Sigmoid colon (tissue), 7 donors: Measurements from ENCODE around the gene ZNF439. TPM values are rescaled to one million over a fixed set of nuclear protein-coding genes. Genes with fewer than 3 reads are reported as not detected.
"Not testable (repeated sequence)": the region's sequence is repeated elsewhere in the genome, so short reads cannot be mapped to it uniquely, and the experiment has no call there.

Source experiments
- DNase-seq: peaks from one replicate; pipeline ENCODE4 v3.0.0-alpha.2; 2019
- H3K27ac ChIP-seq, 4 donors: fragments of 200-600 bp; sonication (generic); one replicate each; pipeline ENCODE4 v1.5.1; 2016 to 2019; ENCODE audit warnings: mild to moderate bottlenecking in 1 of 4
- H3K27me3 ChIP-seq, 3 donors: fragments of 200-600 bp; sonication (generic); one replicate each; pipeline ENCODE4 v1.5.1; 2019; ENCODE audit warnings: mild to moderate bottlenecking in 1 of 3
- H3K36me3 ChIP-seq, 4 donors: fragments of 200-600 bp; sonication (generic); one replicate each; pipeline ENCODE4 v1.5.1; 2016 to 2019
- H3K4me1 ChIP-seq, 4 donors: fragments of 200-600 bp; sonication (generic); one replicate each; pipeline ENCODE4 v1.5.1; 2017 to 2019
- H3K4me3 ChIP-seq, 4 donors: fragments of 200-600 bp; sonication (generic); one replicate each; pipeline ENCODE4 v1.5.1; 2017 to 2019; ENCODE audit warnings: mild to moderate bottlenecking in 2 of 4, moderate library complexity in 1 of 4
- H3K9me3 ChIP-seq, 4 donors: fragments of 200-600 bp in 3 of 4; sonication (generic) in 3 of 4; one replicate each; pipeline versions ENCODE4 v1.5.1 to v1.6.1; 2013 to 2019
- CTCF ChIP-seq, 4 experiments: fragments of 450-650 bp in 3 of 4; fragments of 200-600 bp in 1 of 4; IDR thresholded peaks; one replicate each; pipeline ENCODE4 v1.5.1; 2016 to 2019; ENCODE audit warnings: antibody characterized with exemption in 4 of 4, mild to moderate bottlenecking in 3 of 4, moderate library complexity in 2 of 4
- EP300 ChIP-seq, 4 donors: sonication (generic); formaldehyde crosslinking; IDR thresholded peaks; one replicate each; pipeline ENCODE4 v1.6.1; 2017; ENCODE audit warnings: antibody characterized with exemption in 4 of 4
- POLR2A ChIP-seq, 2 donors: fragments of 450-650 bp; IDR thresholded peaks; one replicate each; pipeline ENCODE4 v1.6.1; 2016; ENCODE audit warnings: antibody characterized with exemption in 2 of 2, mild to moderate bottlenecking in 2 of 2, moderate library complexity in 2 of 2
- POLR2AphosphoS5 ChIP-seq, 4 donors: sonication (generic); formaldehyde crosslinking; IDR thresholded peaks; one replicate each; pipeline ENCODE4 v1.6.1; 2017; ENCODE audit warnings: antibody characterized with exemption in 4 of 4
- WGBS, 2 donors: extraction: QIAGEN DNeasy Blood & Tissue Kit; methylation state at CpG; one replicate each; pipeline ENCODE4 v1.1.7; 2013; 5-methylcytosine and 5-hydroxymethylcytosine counted together
- intact Hi-C: fragments of 100-400 bp; cut with DNase I; formaldehyde crosslinking; loops from one replicate; pipeline ENCODE4 v1.15.1; 2023
- polyA plus RNA-seq, 3 donors: library from polyadenylated mRNA; stranded (reverse); fragments of 200-250 nt; gene quantifications; one replicate each; pipeline ENCODE4 v1.2.3, GENCODE V29; 2013
- total RNA-seq, 4 donors: library from RNA; depleted of rRNA; stranded (reverse); fragments of >200 nt; gene quantifications; one replicate each; pipeline ENCODE4 v1.1.0, GENCODE V29; 2016
- donor health status: healthy with polysubstance abuse.
- donor health status: Bipolar disorder and iron deficiency.
- donor health status: healthy.

ZNF439 gene
- total and polyA plus RNA-seq, 7 donors, result 2.4 to 8.6 (median 5.4) TPM

GRCh38 chr19:11890634-11891033 is 42.1 kb downstream of the ZNF439 start:
- no peaks in the 10 kb centered on the region for H3K9me3 ChIP-seq
- no peaks in the 10 kb centered on the region for H3K27me3 ChIP-seq
- WGBS, 2 donors, result 81 to 96% methylated on average over 5 of the region's 5 CpGs
- intact Hi-C loops, result no loop called here
- TF ChIP-seq CTCF (IDR thresholded peaks at IDR 0.05) (no peak), EP300 (IDR thresholded peaks at IDR 0.05) (peak in 1 of 4 donors; percentile 30), POLR2A (IDR thresholded peaks at IDR 0.05) (no peak), POLR2AphosphoS5 (IDR thresholded peaks at IDR 0.05) (peak; percentile 42 to 79 (median 58))
- H3K4me1 ChIP-seq, result peaks cover 0 to 40% (median 37%) of the 10 kb centered on the region in 4 donors
- H3K27ac ChIP-seq, result peak overlapping the region in 3 of 4 donors; percentile 61 to 72 (median 62)
- H3K36me3 ChIP-seq, result peaks cover 0 to 5% (median 0%) of the 10 kb centered on the region in 4 donors
- no peak overlapping the region for H3K4me3 ChIP-seq
- no peak for DNase-seq

GRCh38 chr19:11894851-11895250 is 46.3 kb downstream of the ZNF439 start:
- H3K36me3 ChIP-seq, result peaks cover 0 to 5% (median 0%) of the 10 kb centered on the region in 4 donors
- H3K4me3 ChIP-seq, result no peak overlapping the region
- 97 to 98% methylated on average over 6 of the region's 6 CpGs for WGBS, 2 donors
- H3K9me3 ChIP-seq, result peaks cover 0 to 4% (median under 1%) of the 10 kb centered on the region in 4 donors
- H3K4me1 ChIP-seq, result peaks cover 0 to 17% (median 15%) of the 10 kb centered on the region in 4 donors
- no peak for TF ChIP-seq POLR2A (IDR thresholded peaks at IDR 0.05)
- no peak for TF ChIP-seq CTCF (IDR thresholded peaks at IDR 0.05)
- TF ChIP-seq POLR2AphosphoS5 (IDR thresholded peaks at IDR 0.05), result no peak
- TF ChIP-seq EP300 (IDR thresholded peaks at IDR 0.05), result no peak
- DNase-seq, result no peak
- H3K27ac ChIP-seq, result no peak overlapping the region
- intact Hi-C loops, result no loop called here
- H3K27me3 ChIP-seq, result no peaks in the 10 kb centered on the region

- 94 to 96% methylated on average over 3 of the region's 3 CpGs for WGBS, 2 donors
- H3K4me3 ChIP-seq, result no peak overlapping the region
- no peaks in the 10 kb centered on the region for H3K4me1 ChIP-seq
- no peak overlapping the region for H3K27ac ChIP-seq
- H3K36me3 ChIP-seq, result peaks cover 17 to 33% (median 32%) of the 10 kb centered on the region in 4 donors
- TF ChIP-seq POLR2AphosphoS5 (IDR thresholded peaks at IDR 0.05) (no peak), EP300 (IDR thresholded peaks at IDR 0.05) (no peak), POLR2A (IDR thresholded peaks at IDR 0.05) (no peak), CTCF (IDR thresholded peaks at IDR 0.05) (no peak)
- H3K27me3 ChIP-seq, result no peaks in the 10 kb centered on the region
- no peak for DNase-seq
- intact Hi-C loops, result no loop called here
- peaks cover 19 to 60% (median 37%) of the 10 kb centered on the region in 4 donors for H3K9me3 ChIP-seq
Observed at GRCh38 chr19:11902228-11902627, 53.7 kb downstream of the ZNF439 start.

- 97 to 98% methylated on average over 3 of the region's 3 CpGs for WGBS, 2 donors
- peaks cover 17 to 33% (median 32%) of the 10 kb centered on the region in 4 donors for H3K36me3 ChIP-seq
- H3K4me3 ChIP-seq, result no peak overlapping the region
- intact Hi-C loops, result no loop called here
- peaks cover 27 to 49% (median 46%) of the 10 kb centered on the region in 4 donors for H3K9me3 ChIP-seq
- no peaks in the 10 kb centered on the region for H3K27me3 ChIP-seq
- no peak for TF ChIP-seq CTCF (IDR thresholded peaks at IDR 0.05)
- TF ChIP-seq EP300 (IDR thresholded peaks at IDR 0.05), result no peak
- no peak for TF ChIP-seq POLR2A (IDR thresholded peaks at IDR 0.05)
- no peak for TF ChIP-seq POLR2AphosphoS5 (IDR thresholded peaks at IDR 0.05)
- DNase-seq, result no peak
- H3K27ac ChIP-seq, result no peak overlapping the region
- no peaks in the 10 kb centered on the region for H3K4me1 ChIP-seq
Observed at GRCh38 chr19:11905928-11906327, 57.4 kb downstream of the ZNF439 start.

- 91 to 94% methylated on average over 1 of the region's 1 CpG for WGBS, 2 donors
- DNase-seq, H3K27me3 ChIP-seq, intact Hi-C loops, H3K27ac ChIP-seq, H3K4me3 ChIP-seq, H3K4me1 ChIP-seq, H3K36me3 ChIP-seq: not testable (repeated sequence)
- peaks cover 21 to 38% (median 28%) of the 10 kb centered on the region in 4 donors for H3K9me3 ChIP-seq
Observed at GRCh38 chr19:11911937-11912336, 63.4 kb downstream of the ZNF439 start.

- H3K27me3 ChIP-seq, DNase-seq, intact Hi-C loops, H3K4me1 ChIP-seq, H3K36me3 ChIP-seq, H3K27ac ChIP-seq, H3K4me3 ChIP-seq: not testable (repeated sequence)
- H3K9me3 ChIP-seq, result peaks cover 15 to 27% (median 21%) of the 10 kb centered on the region in 4 donors
- WGBS, 2 donors, result 94 to 97% methylated on average over 4 of the region's 4 CpGs
Observed at GRCh38 chr19:11914417-11915051, 66.0 kb downstream of the ZNF439 start.
